K562 (cell line): ENCODE results near the gene CTNNA3. TPM values are rescaled to one million over a fixed set of nuclear protein-coding genes. Genes with fewer than 3 reads are reported as not detected.

ENCODE experiments used
- ATAC-seq: fragments of 200-7000 bp; cut with Tn5 transposase; 3 replicates; pipeline ENCODE4 v1.9.1; 2020; ENCODE audit warnings: moderate library complexity
- BruUV-seq: library from RNA; stranded (reverse); fragments of 400-500 nt; replicated peaks from 2 replicates; lab custom pipeline; 2021; lab: Mats Ljungman, UMichigan
- CTCF ChIA-PET: fragments of 300-600 bp; formaldehyde crosslinking; extraction: SDS; loops from one replicate; lab custom pipeline; 2021; ENCODE audit warnings: low intra/inter-chr PET ratio; lab: Yijun Ruan, JAX
- POLR2A ChIA-PET: fragments of 300-600, 350-650 bp; sonication (Branson Sonifier 250); formaldehyde crosslinking; extraction: SDS; loops from one replicate; lab custom pipeline; 2021; ENCODE audit warnings: antibody characterized with exemption, inconsistent platforms; lab: Yijun Ruan, JAX
- DNase-seq, 4 experiments: peaks; one replicate each; pipeline versions ENCODE4 v3.0.0 to v3.0.0-alpha.2; 2011 to 2018; ENCODE audit warnings: low spot score in 3 of 4, mixed read lengths in 3 of 4; ENCODE audit errors: extremely low read depth in 1 of 4
- FAIRE-seq: peaks from 2 replicates; lab custom pipeline; 2011; peaks lifted over from hg19 to GRCh38; lab: Jason Lieb, UNC
- H2AFZ ChIP-seq: 2 replicates; pipeline ENCODE4 v1.6.0; 2011; ENCODE audit warnings: low read depth, low read length, control low read depth, inconsistent platforms
- H3K27ac ChIP-seq: fragments of 200-600 bp; 3 replicates; pipeline ENCODE4 v1.8.0; 2011; ENCODE audit warnings: low read depth, mild to moderate bottlenecking, control low read depth, inconsistent platforms, low read length, moderate library complexity, mixed read lengths; ENCODE audit errors: extremely low read depth
- H3K27me3 ChIP-seq, 2 experiments: fragments of 300-600 bp in 1 of 2; 2 replicates in 1 of 2; 3 replicates in 1 of 2; pipeline versions ENCODE4 v1.6.0 to v1.8.0; 2011; ENCODE audit warnings: inconsistent platforms in 2 of 2, low read length in 2 of 2, mild to moderate bottlenecking in 1 of 2, mixed read lengths in 1 of 2, moderate library complexity in 1 of 2; ENCODE audit not compliant: control insufficient read depth in 2 of 2, insufficient read depth in 2 of 2
- H3K36me3 ChIP-seq: fragments of 300-600 bp; 3 replicates; pipeline ENCODE4 v1.8.0; 2011; ENCODE audit warnings: mild to moderate bottlenecking, low read length, inconsistent platforms; ENCODE audit not compliant: control insufficient read depth, insufficient read depth
- H3K4me1 ChIP-seq, 2 experiments: fragments of 200-600 bp in 1 of 2; replicated peaks in 1 of 2; 2 replicates in 1 of 2; 3 replicates in 1 of 2; pipeline versions ENCODE4 v1.5.1 to v1.8.0; 2011; ENCODE audit warnings: inconsistent platforms in 2 of 2, low read length in 2 of 2, mild to moderate bottlenecking in 1 of 2, mixed read lengths in 1 of 2, moderate library complexity in 1 of 2; ENCODE audit not compliant: control insufficient read depth in 2 of 2, insufficient read depth in 2 of 2
- H3K4me2 ChIP-seq: 2 replicates; pipeline ENCODE4 v1.6.1; 2011; ENCODE audit warnings: low read length, control low read depth, inconsistent platforms, mixed read lengths; ENCODE audit not compliant: insufficient read depth
- H3K4me3 ChIP-seq: fragments of 200-600 bp; sonication (generic), shearing (Covaris generic); 2 replicates; pipeline ENCODE4 v1.5.1; 2016; ENCODE audit warnings: control low read depth, inconsistent platforms
- H3K79me2 ChIP-seq: fragments of 200-600 bp; 3 replicates; pipeline ENCODE4 v1.8.0; 2011; ENCODE audit warnings: low read length, inconsistent platforms; ENCODE audit not compliant: control insufficient read depth, insufficient read depth
- H3K9ac ChIP-seq, 2 experiments: 2 replicates each; pipeline versions ENCODE4 v1.6.0 to v1.6.1; 2011; ENCODE audit warnings: low read depth in 2 of 2, low read length in 2 of 2, control low read depth in 1 of 2, inconsistent platforms in 1 of 2, mild to moderate bottlenecking in 1 of 2, mixed read lengths in 1 of 2; ENCODE audit not compliant: insufficient read depth in 1 of 2
- H3K9me1 ChIP-seq: one replicate; pipeline ENCODE4 v1.6.0; 2011; ENCODE audit warnings: inconsistent platforms, mild to moderate bottlenecking, low read length, moderate library complexity; ENCODE audit not compliant: control insufficient read depth, insufficient read depth
- H3K9me3 ChIP-seq: replicated peaks from 2 replicates; pipeline ENCODE4 v1.5.1; 2011; ENCODE audit warnings: low read depth, low read length, inconsistent platforms; ENCODE audit not compliant: control insufficient read depth, insufficient read depth
- H4K20me1 ChIP-seq: replicated peaks from 2 replicates; pipeline ENCODE4 v1.6.1; 2011; ENCODE audit warnings: low read length, inconsistent platforms, mixed read lengths; ENCODE audit not compliant: control insufficient read depth, insufficient read depth
- CBFB ChIP-seq: sonication (generic); formaldehyde crosslinking; IDR thresholded peaks from 2 replicates; pipeline ENCODE4 v1.4.0; 2020; ENCODE audit warnings: mild to moderate bottlenecking, missing genetic modification reagents
- EZH2 ChIP-seq: IDR thresholded peaks from 2 replicates; pipeline ENCODE4 v1.6.1; 2012; ENCODE audit warnings: low read depth, mild to moderate bottlenecking, inconsistent platforms, low read length, borderline replicate concordance
- FIP1L1 ChIP-seq: fragments of 200-400 bp; formaldehyde crosslinking; IDR thresholded peaks from 2 replicates; pipeline ENCODE4 v1.6.1; 2018; ENCODE audit warnings: mild to moderate bottlenecking, low read depth, low read length; ENCODE audit not compliant: poor library complexity, severe bottlenecking
- KLF6 ChIP-seq: fragments of 250-450 bp; sonication (Bioruptor Pico); IDR thresholded peaks from 2 replicates; pipeline ENCODE4 v1.4.0; 2020; ENCODE audit warnings: mild to moderate bottlenecking, moderate library complexity, borderline replicate concordance
- MAZ ChIP-seq, 2 experiments: fragments of 450-650 bp in 1 of 2; sonication (generic) in 1 of 2; formaldehyde crosslinking; IDR thresholded peaks in 1 of 2; conservative IDR thresholded peaks in 1 of 2; 2 replicates each; pipeline versions ENCODE4 v1.4.0 to v1.5.0; 2020; ENCODE audit warnings: mild to moderate bottlenecking in 1 of 2, missing genetic modification reagents in 1 of 2
- POLR2AphosphoS5 ChIP-seq: IDR thresholded peaks from 2 replicates; pipeline ENCODE4 v1.6.1; 2011; ENCODE audit warnings: mild to moderate bottlenecking, low read depth, low read length, moderate library complexity; ENCODE audit not compliant: control insufficient read depth, insufficient read depth
- ZKSCAN1 ChIP-seq: fragments of 150-350 bp; IDR thresholded peaks from 2 replicates; pipeline ENCODE4 v1.6.1; 2016; ENCODE audit warnings: low read depth, low read length
- WGBS: fragments of 100-300 bp; shearing (Covaris generic); methylation state at CpG from one replicate; pipeline ENCODE4 v1.1.6; 2016; ENCODE audit warnings: low coverage, mixed read lengths; ENCODE audit not compliant: insufficient coverage; ENCODE audit errors: missing lambda C conversion rate; 5-methylcytosine and 5-hydroxymethylcytosine counted together
- in situ Hi-C: fragments of 300-500 bp; cut with MboI; formaldehyde crosslinking; loops from 4 replicates; pipeline ENCODE4 v1.15.0; 2018; ENCODE audit warnings: inconsistent platforms, mixed read lengths
- intact Hi-C: fragments of 100-400 bp; cut with micrococcal nuclease; formaldehyde crosslinking; loops from 2 replicates; pipeline ENCODE4 v1.14.2; 2022
- polyA plus RNA-seq, 8 experiments: library from polyadenylated mRNA; depleted of rRNA in 4 of 8; stranded (reverse) in 5 of 8; unstranded in 3 of 8; fragments of >200 nt; fragmentation: Nextera tagmentation in 2 of 8; fragmentation: Illumina TruSeq in 1 of 8; extraction: Ambion mirVana in 2 of 8; extraction: Trizol in 1 of 8; gene quantifications; 2 replicates each; pipeline versions ENCODE4 v1.2.1 to v1.2.3, GENCODE V29; 2011 to 2014; ENCODE audit warnings: inconsistent platforms in 1 of 8, missing spikeins in 1 of 8
- total RNA-seq, 7 experiments: library from RNA; depleted of rRNA in 6 of 7; stranded (reverse); fragments of >200 nt in 6 of 7; fragmentation: Illumina TruSeq in 2 of 7; extraction: Trizol in 2 of 7; gene quantifications; 2 replicates each; pipeline versions ENCODE4 v1.2.1 to v1.2.3, GENCODE V29; 2011 to 2021; ENCODE audit warnings: low replicate concordance in 1 of 7
- TF ChIP-seq, protein P1 (sequence below), 2 experiments: fragments of 450-650 bp; formaldehyde crosslinking in 1 of 2; IDR thresholded peaks; 2 replicates each; pipeline versions ENCODE4 v1.4.0 to v1.6.1; 2014 to 2020; ENCODE audit warnings: mild to moderate bottlenecking in 2 of 2, borderline replicate concordance in 1 of 2, low read depth in 1 of 2
- TF ChIP-seq, protein P2 (sequence below): sonication (generic); formaldehyde crosslinking; IDR thresholded peaks from 2 replicates; pipeline ENCODE4 v1.8.0; 2022; ENCODE audit warnings: mild to moderate bottlenecking, low read depth, missing genetic modification reagents

CTNNA3 gene
- total and polyA plus RNA-seq, 9 of the 15 experiments (the other 6 are each of a cell fraction or from before 2014, with no cell fraction given): 0.04 TPM; not detected in 8

DNA sequence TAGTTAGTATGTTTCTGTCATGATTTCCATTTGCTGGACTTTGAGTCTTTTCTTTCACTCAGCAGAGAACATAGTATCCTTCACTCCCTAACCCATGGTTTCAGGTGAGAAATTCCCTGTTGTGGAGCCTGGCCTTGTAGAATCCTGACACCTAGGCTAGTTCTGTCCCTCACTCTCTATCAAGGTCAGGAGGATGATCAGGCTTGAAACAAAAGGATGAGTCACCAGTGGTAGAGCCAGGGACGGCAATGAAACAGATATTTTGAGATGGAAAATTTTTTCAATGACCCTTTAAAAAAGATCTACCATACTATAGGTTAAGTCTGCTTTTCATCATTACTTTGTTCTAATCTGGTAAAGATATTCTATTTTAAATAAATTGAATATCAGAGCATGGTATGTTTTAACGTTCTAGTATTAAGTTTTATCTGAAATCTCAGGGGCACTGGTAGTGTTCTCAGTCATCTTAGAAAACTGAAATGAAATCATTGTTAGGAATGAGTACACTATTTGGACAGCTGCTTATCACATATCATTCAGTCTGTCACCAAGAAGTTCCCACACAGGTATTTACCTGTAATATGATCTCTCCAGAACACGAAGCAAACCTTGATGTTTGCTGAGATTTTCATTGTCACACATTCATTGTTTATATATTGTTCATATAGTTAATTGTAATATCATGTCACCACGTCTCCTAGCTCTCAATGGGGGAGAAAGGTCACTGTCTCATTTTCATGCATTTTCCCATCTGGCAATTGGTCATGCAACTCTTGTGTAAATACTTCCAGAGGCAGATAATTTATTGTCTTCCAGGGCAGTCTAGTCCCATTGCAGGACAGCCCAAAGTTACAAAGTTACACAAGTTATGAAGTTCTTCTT is 1070.0 kb downstream of the CTNNA3 start:
- Histone ChIP-seq H3K9ac (no peak overlapping the region), H3K4me2 (no peak overlapping the region), H2AFZ (no peak overlapping the region), H4K20me1 (no peaks in the 10 kb centered on the region), H3K4me1 (no peaks in the 10 kb centered on the region), H3K27me3 (no peaks in the 10 kb centered on the region), H3K9me3 (peaks cover 2% of the 10 kb centered on the region; the same call in 1 of the 2 replicates), H3K4me3 (no peak overlapping the region), H3K79me2 (no peaks in the 10 kb centered on the region), H3K27ac (no peak overlapping the region), H3K36me3 (no peaks in the 10 kb centered on the region), H3K9me1 (no peaks in the 10 kb centered on the region)
- ChIA-PET CTCF (no interaction called here), POLR2A (no interaction called here)
- no TSS peak for BruUV-seq
- ATAC-seq (no peak), FAIRE-seq (no peak), DNase-seq (no peak)
- TF ChIP-seq FIP1L1 (no peak), MAZ (CRISPR knock-in tag; conservative IDR thresholded peaks at IDR 0.05 in 1 of 2, IDR thresholded peaks at IDR 0.05 in 1 of 2) (no peak), KLF6 (CRISPR knock-in tag) (no peak), EZH2 (no peak), POLR2AphosphoS5 (no peak), CBFB (CRISPR knock-in tag) (no peak), ZKSCAN1 (no peak)
- TF ChIP-seq, protein P1, sequence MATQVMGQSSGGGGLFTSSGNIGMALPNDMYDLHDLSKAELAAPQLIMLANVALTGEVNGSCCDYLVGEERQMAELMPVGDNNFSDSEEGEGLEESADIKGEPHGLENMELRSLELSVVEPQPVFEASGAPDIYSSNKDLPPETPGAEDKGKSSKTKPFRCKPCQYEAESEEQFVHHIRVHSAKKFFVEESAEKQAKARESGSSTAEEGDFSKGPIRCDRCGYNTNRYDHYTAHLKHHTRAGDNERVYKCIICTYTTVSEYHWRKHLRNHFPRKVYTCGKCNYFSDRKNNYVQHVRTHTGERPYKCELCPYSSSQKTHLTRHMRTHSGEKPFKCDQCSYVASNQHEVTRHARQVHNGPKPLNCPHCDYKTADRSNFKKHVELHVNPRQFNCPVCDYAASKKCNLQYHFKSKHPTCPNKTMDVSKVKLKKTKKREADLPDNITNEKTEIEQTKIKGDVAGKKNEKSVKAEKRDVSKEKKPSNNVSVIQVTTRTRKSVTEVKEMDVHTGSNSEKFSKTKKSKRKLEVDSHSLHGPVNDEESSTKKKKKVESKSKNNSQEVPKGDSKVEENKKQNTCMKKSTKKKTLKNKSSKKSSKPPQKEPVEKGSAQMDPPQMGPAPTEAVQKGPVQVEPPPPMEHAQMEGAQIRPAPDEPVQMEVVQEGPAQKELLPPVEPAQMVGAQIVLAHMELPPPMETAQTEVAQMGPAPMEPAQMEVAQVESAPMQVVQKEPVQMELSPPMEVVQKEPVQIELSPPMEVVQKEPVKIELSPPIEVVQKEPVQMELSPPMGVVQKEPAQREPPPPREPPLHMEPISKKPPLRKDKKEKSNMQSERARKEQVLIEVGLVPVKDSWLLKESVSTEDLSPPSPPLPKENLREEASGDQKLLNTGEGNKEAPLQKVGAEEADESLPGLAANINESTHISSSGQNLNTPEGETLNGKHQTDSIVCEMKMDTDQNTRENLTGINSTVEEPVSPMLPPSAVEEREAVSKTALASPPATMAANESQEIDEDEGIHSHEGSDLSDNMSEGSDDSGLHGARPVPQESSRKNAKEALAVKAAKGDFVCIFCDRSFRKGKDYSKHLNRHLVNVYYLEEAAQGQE (IDR thresholded peaks at IDR 0.05; ENCODE audit: borderline replicate concordance): no peak
- TF ChIP-seq, protein P1 (CRISPR knock-in tag; IDR thresholded peaks at IDR 0.05; ENCODE audit: low read depth): no peak
- TF ChIP-seq, protein P2, sequence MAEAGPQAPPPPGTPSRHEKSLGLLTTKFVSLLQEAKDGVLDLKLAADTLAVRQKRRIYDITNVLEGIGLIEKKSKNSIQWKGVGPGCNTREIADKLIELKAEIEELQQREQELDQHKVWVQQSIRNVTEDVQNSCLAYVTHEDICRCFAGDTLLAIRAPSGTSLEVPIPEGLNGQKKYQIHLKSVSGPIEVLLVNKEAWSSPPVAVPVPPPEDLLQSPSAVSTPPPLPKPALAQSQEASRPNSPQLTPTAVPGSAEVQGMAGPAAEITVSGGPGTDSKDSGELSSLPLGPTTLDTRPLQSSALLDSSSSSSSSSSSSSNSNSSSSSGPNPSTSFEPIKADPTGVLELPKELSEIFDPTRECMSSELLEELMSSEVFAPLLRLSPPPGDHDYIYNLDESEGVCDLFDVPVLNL: no peak
- intact Hi-C loops: no loop called here
- in situ Hi-C loops: no loop called here
- WGBS: 2% methylated on average over 4 of the region's 4 CpGs
